SH-SY5Y (cell line): ENCODE measurements around the gene RNF38.

ENCODE experiments used
- GATA2 ChIP-seq: IDR thresholded peaks from 2 replicates; pipeline ENCODE4 v1.6.1; 2011; ENCODE audit warnings: mild to moderate bottlenecking, low read depth, low read length
- GATA3 ChIP-seq: IDR thresholded peaks from 2 replicates; pipeline ENCODE4 v1.6.1; 2011; ENCODE audit warnings: low read depth, mild to moderate bottlenecking, low read length, moderate library complexity

DNA sequence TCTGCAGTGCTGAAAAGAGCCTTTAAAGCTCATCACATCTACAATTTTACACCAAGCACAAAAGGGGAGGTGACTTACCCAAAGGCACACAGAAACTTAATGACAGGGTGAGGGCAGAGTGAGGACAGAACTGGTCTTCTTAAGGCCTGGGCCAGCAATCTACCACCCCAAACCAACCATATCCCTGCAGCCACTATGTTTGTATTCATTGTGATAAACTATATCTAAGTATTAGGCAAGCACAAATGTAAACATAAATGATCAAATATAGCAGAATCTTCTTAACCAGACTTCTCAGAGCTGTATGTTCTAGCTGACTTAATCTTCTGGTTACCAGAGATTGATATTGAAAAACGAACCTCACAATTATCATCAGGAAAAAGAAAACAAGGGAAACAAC is 47.9 kb upstream of the RNF38 start:
- TF ChIP-seq GATA3, result no peak
- no peak for TF ChIP-seq GATA2
